GM23248 (cell line): ENCODE results near the gene CES3.

Experiments used
- EZH2 ChIP-seq: fragments of 200-600 bp; sonication (generic); IDR thresholded peaks from 2 replicates; pipeline ENCODE4 v1.6.1; 2018; ENCODE audit warnings: antibody characterized with exemption, mild to moderate bottlenecking; ENCODE audit not compliant: insufficient read depth, poor library complexity, severe bottlenecking
- EZH2phosphoT487 ChIP-seq: fragments of 200-600 bp; sonication (generic); IDR thresholded peaks from 2 replicates; pipeline ENCODE4 v1.6.1; 2018; ENCODE audit warnings: antibody characterized with exemption, moderate library complexity, mild to moderate bottlenecking, low read depth; ENCODE audit not compliant: insufficient read depth

DNA sequence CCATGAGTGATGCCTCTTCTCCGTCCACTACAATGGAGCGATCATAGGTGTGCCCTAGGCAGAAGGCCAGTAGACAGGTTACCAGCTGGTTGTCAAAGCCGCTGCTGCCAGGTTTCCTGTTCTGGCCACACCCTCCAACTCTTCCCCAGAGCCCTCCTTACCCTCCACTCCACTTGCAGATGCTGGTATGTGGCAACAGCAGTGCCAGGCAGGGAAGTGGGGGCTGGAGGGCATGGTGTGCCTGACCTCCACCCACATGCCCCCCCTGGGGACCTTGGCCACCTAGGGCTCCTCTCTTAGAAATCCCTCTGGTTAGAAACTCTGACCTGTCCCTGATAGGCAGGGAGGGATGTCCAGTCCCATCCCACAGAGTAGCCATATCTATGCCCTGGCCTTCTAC lies 37.2 kb upstream of the CES3 start:
- TF ChIP-seq EZH2phosphoT487 (no peak), EZH2 (no peak)
